ENCODE data around the gene CCDC89. TPM values are rescaled to one million over a fixed set of nuclear protein-coding genes. Genes with fewer than 3 reads are reported as not detected.
A peak's percentile ranks its signal among the peaks of the same experiment; 100 is the strongest.

CCDC89 gene
- total and polyA plus RNA-seq, 9 of the 15 experiments (the other 6 are each of a cell fraction or from before 2014, with no cell fraction given), result 0.07 to 0.09 TPM; not detected in 7

GRCh38 chr11:85647604-85648299, 38.2 kb downstream of the CCDC89 start, which contains the start of gene TMEM126A (continued):
- TF ChIP-seq, protein P1, sequence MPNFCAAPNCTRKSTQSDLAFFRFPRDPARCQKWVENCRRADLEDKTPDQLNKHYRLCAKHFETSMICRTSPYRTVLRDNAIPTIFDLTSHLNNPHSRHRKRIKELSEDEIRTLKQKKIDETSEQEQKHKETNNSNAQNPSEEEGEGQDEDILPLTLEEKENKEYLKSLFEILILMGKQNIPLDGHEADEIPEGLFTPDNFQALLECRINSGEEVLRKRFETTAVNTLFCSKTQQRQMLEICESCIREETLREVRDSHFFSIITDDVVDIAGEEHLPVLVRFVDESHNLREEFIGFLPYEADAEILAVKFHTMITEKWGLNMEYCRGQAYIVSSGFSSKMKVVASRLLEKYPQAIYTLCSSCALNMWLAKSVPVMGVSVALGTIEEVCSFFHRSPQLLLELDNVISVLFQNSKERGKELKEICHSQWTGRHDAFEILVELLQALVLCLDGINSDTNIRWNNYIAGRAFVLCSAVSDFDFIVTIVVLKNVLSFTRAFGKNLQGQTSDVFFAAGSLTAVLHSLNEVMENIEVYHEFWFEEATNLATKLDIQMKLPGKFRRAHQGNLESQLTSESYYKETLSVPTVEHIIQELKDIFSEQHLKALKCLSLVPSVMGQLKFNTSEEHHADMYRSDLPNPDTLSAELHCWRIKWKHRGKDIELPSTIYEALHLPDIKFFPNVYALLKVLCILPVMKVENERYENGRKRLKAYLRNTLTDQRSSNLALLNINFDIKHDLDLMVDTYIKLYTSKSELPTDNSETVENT (CRISPR knock-in tag; IDR thresholded peaks at IDR 0.05), result peak; percentile 54; the same call in 1 of the 2 replicates
- peak; percentile 26; the same call in 1 of the 2 replicates for TF ChIP-seq GATAD2A (IDR thresholded peaks at IDR 0.05)
- TF ChIP-seq, protein P2, sequence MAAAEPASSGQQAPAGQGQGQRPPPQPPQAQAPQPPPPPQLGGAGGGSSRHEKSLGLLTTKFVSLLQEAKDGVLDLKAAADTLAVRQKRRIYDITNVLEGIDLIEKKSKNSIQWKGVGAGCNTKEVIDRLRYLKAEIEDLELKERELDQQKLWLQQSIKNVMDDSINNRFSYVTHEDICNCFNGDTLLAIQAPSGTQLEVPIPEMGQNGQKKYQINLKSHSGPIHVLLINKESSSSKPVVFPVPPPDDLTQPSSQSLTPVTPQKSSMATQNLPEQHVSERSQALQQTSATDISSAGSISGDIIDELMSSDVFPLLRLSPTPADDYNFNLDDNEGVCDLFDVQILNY (CRISPR knock-in tag; IDR thresholded peaks at IDR 0.05), result no peak
- TF ChIP-seq HDAC8 (tag; IDR thresholded peaks at IDR 0.05), result no peak
- TF ChIP-seq CTBP1 (IDR thresholded peaks at IDR 0.05; ENCODE audit: borderline replicate concordance), result peak; percentile 81
- no peak for TF ChIP-seq ZNF140 (CRISPR knock-in tag; IDR thresholded peaks at IDR 0.05)
- TF ChIP-seq NFIC (IDR thresholded peaks at IDR 0.05), result no peak
- no peak for TF ChIP-seq NFE2 (IDR thresholded peaks at IDR 0.05; ENCODE audit: low read depth)
- TF ChIP-seq RHOXF2B (CRISPR knock-in tag; conservative IDR thresholded peaks at IDR 0.05), result no peak
- TF ChIP-seq, protein P3, sequence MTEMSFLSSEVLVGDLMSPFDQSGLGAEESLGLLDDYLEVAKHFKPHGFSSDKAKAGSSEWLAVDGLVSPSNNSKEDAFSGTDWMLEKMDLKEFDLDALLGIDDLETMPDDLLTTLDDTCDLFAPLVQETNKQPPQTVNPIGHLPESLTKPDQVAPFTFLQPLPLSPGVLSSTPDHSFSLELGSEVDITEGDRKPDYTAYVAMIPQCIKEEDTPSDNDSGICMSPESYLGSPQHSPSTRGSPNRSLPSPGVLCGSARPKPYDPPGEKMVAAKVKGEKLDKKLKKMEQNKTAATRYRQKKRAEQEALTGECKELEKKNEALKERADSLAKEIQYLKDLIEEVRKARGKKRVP (CRISPR knock-in tag; IDR thresholded peaks at IDR 0.05), result no peak
- peak; percentile 76 for TF ChIP-seq GABPB1 (CRISPR knock-in tag; IDR thresholded peaks at IDR 0.05)
- TF ChIP-seq, protein P4, sequence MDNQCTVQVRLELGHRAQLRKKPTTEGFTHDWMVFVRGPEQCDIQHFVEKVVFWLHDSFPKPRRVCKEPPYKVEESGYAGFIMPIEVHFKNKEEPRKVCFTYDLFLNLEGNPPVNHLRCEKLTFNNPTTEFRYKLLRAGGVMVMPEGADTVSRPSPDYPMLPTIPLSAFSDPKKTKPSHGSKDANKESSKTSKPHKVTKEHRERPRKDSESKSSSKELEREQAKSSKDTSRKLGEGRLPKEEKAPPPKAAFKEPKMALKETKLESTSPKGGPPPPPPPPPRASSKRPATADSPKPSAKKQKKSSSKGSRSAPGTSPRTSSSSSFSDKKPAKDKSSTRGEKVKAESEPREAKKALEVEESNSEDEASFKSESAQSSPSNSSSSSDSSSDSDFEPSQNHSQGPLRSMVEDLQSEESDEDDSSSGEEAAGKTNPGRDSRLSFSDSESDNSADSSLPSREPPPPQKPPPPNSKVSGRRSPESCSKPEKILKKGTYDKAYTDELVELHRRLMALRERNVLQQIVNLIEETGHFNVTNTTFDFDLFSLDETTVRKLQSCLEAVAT (IDR thresholded peaks at IDR 0.05), result 0 out of 4 replicates have a peak, but pooled peaks of 1 of the 2 experiments have one; percentile 5
- TF ChIP-seq, protein P5, sequence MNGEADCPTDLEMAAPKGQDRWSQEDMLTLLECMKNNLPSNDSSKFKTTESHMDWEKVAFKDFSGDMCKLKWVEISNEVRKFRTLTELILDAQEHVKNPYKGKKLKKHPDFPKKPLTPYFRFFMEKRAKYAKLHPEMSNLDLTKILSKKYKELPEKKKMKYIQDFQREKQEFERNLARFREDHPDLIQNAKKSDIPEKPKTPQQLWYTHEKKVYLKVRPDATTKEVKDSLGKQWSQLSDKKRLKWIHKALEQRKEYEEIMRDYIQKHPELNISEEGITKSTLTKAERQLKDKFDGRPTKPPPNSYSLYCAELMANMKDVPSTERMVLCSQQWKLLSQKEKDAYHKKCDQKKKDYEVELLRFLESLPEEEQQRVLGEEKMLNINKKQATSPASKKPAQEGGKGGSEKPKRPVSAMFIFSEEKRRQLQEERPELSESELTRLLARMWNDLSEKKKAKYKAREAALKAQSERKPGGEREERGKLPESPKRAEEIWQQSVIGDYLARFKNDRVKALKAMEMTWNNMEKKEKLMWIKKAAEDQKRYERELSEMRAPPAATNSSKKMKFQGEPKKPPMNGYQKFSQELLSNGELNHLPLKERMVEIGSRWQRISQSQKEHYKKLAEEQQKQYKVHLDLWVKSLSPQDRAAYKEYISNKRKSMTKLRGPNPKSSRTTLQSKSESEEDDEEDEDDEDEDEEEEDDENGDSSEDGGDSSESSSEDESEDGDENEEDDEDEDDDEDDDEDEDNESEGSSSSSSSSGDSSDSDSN (IDR thresholded peaks at IDR 0.05; ENCODE audit: borderline replicate concordance in 1 of 2, low read depth in 2 of 2, low read length in 2 of 2), result peak in 1 of 2 experiments; percentile 76; a peak in 1 of 4 replicates
- TF ChIP-seq SNIP1 (IDR thresholded peaks at IDR 0.05; ENCODE audit: low read depth), result no peak
- 0 out of 2 replicates have a peak, but pooled peaks have one; percentile 42 for TF ChIP-seq ARID3A (IDR thresholded peaks at IDR 0.05; ENCODE audit: borderline replicate concordance, low read depth, low read length)
- TF ChIP-seq TAL1 (IDR thresholded peaks at IDR 0.05), result no peak
- 0 out of 2 replicates have a peak, but pooled peaks have one; percentile 80 for TF ChIP-seq ZNF12 (CRISPR knock-in tag; IDR thresholded peaks at IDR 0.05)
- no peak for TF ChIP-seq KLF6 (CRISPR knock-in tag; IDR thresholded peaks at IDR 0.05; ENCODE audit: borderline replicate concordance)
